ENCODE data around the gene BRD9.
"Not testable (repeated sequence)": the region's sequence is repeated elsewhere in the genome, so short reads cannot be mapped to it uniquely, and the experiment has no call there.

BRD9 gene

DNA sequence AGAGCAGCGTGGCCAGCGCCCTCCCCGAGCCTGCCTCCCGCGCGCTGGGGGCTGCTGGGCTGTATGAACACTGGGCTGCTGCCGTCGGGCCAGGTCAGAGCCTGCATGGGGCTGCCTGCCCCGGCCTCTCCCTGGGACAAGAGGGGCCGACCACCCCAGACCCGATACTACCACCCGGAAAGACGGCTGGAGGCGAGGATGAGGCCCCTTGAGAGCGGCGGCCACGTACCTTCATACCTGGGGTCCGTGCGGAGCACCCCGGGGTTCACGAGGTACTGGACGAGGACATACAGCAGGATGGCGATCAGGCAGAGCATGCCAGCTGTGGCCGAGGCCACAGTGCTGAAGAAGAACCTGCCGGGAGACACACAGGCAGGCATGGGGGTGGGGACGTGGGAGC is 49.2 kb downstream of the BRD9 start:
- DNase-seq, result not testable (repeated sequence)

DNA sequence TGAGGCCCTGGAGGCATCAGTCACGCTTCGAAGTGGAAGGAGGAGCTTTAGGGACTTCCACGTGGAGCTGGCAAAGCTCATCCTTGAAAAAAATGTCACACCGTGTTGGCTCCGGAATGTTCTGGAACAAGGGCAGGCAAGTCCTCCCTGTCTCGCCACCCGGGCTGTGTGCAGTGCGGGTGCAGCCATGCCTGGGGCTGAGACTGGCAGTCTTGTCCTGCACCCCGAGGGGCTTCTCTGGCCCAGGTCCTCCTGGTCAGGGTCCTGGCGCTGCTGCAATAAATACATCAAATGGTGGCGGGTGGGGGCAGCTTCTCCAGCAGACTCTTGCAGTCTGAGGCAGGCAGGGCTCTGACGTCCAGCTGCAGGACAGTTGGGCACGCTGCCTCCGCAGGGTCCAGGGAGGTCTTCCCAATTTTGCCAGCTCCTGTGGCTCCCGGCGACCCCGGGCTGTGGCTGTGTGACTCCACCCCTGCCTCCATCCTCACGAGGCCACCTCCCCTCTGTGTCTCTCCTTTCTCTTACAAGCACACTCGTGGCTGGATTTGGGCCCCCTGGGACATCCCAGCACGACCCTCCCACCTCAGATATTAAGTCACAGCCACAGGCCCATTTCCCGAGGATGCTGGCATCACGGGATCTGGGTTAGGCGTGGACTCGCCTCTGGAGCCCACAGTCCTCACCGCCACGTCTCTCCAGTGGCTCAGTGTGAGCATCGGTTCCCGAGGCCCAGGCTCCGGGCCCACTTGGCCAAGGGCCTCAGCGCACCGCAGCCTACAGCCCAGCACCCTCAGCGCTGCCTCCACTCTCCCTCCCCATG is 50.0 kb downstream of the BRD9 start:
- DNase-seq, result not testable (repeated sequence)

DNA sequence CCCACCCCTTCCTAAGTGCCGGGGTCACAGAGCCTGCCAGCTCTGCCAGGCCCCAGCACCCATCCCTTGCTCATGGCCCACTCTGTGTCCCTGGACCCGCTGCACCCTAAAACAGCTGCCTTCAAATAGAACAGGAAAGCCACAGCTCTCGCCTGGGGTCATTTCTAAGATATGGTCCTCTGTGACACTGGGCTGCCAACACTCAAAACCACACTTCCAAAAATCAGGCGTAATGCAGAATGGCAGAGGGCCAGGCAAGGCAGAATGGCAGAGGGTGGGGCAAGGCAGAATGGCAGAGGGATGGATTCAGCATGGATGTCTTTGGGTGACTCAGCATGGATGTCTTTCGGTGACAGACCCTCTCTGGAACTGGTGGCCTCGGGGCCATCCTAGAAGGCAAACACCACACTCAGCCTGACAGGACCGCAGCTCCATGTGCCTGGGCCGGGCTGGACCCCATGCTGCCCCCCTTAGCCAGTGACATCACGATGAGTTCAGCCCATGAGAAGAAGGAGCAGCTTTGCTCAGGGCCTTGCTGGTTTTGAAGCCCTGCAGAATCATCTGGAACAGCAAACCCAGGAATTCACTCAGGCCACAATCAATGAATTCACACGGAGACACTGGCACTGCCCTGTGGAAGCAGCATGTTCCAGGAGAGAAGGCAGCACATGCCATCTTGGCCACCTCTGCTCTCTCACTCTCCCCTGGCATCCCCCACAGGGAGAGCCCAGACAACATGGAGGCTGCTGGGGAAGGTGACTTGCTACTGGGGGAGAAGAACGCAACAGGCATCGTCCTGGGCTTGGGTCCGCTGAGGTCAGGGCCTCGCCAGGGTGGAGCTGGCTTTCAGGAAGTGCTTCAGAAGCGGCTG is 50.8 kb downstream of the BRD9 start:
- DNase-seq, result not testable (repeated sequence)

DNA sequence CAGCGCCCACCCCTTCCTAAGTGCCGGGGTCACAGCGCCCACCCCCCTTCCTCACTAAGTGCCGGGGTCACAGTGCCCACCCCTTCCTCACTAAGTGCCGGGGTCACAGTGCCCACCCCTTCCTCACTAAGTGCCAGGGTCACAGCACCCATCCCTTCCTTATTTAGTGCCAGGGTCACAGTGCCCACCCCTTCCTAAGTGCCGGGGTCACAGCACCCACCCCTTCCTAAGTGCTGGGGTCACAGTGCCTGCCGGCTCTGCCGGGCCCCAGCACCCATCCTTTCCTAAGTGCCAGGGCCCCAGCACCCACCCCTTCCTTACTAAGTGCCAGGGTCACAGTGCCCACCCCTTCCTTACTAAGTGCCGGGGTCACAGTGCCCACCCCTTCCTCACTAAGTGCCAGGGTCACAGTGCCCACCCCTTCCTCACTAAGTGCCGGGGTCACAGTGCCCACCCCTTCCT is 51.6 kb downstream of the BRD9 start:
- DNase-seq, result not testable (repeated sequence)

DNA sequence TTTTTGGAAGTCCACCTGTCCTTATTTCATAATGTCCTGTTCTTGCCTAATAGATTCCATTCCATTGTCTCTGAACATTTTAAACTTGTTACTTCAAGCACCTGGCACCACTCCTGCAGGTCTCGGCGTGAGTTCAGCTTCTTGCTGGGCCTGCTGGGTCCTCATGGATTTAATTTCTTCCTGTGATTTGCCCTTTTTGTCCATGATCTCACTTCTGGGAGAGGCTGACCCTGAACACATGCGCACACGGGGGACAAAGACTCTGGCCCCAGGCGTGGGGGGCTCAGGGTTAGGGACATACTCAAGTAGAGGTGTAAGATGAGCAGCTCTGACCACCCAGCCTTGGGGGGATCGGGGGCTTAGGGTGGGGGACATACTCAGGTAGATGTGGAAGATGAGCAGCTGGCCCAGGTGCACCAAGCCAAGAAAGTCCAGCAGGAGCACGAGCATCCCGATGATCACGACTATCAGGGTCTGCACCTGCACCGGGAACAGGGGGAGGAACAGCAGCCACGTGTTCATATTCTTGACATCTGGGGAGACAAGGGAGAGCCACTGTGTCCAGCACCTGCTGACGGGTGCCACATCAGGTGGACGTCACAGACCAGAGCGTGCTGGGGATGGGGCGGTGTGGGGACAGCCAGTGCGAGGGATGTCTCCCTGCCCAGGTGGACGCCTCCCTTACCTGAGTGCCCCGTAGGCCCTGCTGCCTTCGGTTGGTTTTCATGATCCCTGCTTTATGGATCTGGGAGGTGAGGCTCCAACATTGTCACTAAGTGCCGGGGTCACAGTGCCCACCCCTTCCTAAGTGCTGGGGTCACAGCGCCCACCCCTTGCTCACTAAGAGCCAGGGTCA is 52.3 kb downstream of the BRD9 start:
- DNase-seq, result not testable (repeated sequence)

DNA sequence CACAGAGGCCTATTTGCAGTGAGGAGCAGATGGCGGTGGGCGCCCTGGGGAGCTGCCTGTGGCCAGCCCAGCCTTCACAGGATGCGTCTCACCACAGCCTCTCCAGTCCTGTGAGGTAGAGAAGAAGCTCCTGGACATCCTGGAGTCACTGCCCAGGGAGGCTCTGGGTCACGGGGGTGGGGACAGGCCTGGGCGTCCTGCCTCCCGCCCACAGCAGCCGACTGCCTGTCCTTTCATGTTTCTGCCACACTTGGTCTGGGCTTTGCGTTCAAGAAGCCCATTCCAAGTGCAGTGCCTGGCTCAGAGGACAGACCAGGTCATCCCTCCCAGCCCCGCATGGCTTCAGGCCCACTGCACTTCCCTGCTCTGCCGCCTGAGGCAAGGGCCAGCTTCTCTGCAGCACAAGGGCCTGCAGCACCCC is 54.2 kb downstream of the BRD9 start:
- DNase-seq, result not testable (repeated sequence)

DNA sequence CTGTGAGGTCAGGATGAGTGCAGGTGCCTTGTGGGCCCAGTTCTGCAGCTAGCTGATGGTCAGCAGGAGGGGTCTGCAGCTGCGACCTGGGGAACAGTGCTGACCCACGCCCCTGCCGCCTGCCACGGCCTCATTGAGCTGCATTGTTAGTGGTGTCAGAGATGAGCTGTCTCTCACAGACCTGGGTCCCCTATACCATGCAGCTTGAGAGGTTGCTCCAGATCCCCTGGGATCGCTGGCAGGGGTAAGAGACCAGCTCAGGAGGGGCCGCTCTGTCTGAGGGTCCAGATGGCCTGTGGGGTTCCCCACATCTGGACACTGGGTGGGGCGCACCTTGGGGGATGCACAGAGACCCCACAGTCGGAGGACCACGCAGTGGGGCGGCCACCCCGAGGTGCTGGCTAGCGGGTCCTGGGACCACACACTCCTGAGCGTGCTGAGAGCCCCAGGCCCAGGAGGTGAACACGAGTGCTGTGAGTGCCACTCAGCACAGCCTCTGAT is 54.9 kb downstream of the BRD9 start:
- DNase-seq, result not testable (repeated sequence)

DNA sequence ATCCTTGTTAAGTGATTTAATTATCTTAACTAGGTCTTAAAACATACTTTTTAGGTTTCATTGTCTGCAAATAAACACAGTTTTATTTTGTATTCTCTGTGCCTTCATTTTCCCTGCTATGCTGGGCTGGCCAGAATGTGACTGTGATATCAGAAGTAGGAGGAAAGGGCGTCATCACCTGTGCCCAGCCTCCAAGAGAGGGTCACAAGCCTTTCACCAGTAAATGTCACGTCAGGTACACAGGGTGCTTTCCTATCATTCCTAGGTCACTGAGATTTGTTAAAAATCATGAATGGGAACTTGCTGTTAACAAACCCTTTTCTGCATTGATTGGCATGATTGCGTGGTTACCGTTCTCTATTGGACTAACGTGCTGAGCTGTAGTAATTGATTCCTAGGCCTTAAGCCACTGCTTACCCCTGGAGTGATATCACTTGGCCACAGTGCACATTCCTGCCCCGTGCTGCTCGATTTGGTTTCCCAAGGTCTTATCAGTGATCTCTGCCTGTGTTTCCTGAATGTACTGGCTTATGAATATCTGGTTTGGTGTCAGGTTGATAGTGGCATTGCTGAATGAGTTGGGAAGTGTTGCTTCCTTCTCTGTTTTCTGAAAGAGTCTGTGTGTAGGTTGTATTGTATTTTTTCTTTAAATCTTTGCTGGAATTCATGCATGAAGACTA is 56.5 kb downstream of the BRD9 start:
- DNase-seq, result not testable (repeated sequence)

DNA sequence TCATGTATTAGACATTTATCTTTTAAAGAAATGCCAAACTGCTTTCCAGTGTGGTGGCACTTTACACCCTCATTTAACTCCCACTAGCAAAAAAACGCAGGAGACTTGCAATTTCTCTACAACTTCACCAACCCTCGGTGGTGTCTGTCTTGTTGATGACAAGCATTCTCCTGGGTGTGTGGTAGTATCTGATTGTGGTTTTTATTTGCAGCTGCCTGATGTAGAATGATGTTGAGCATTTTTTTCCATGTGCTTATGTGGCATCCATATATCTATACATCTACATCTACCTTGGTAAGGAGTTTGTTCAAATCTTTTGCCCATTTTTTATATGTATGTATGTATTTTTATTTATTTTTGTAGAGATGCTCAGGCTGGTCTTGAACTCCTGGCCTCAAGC is 58.6 kb downstream of the BRD9 start:
- not testable (repeated sequence) for DNase-seq

DNA sequence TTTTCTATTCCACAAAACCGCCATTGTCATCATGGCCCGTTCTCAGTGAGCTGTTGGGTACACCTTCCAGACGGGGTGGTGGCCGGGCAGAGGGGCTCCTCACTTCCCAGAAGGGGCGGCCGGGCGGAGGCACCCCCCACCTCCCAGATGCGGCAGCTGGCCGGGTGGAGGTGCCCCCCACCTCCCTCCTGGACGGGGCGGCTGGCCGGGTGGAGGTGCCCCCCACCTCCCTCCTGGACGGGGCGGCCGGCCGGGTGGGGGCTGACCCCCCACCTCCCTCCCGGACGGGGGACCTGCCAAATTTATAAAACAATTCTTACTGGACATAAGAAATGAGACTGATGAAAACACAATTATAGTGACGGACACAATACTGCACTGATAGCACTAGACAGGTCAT is 64.4 kb downstream of the BRD9 start:
- DNase-seq, result not testable (repeated sequence)

DNA sequence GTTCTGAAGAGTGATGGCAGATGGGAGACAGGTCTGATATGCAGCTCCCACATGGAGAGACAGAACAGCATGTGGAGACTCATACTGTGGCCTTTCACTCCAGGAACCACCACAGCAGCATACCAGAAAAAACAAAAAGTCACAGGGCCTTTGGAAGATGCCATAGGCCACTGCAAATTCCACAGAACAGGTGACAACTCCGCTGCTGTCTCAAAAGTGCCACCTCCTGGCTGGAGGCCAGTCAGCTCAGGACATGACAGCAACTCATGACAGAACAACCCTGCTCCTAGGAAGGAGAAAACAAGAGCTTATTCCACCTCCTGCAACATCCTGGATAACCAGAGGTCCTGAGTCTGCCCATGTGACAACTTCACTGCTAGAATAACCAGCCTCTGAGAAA is 67.1 kb downstream of the BRD9 start:
- not testable (repeated sequence) for DNase-seq

DNA sequence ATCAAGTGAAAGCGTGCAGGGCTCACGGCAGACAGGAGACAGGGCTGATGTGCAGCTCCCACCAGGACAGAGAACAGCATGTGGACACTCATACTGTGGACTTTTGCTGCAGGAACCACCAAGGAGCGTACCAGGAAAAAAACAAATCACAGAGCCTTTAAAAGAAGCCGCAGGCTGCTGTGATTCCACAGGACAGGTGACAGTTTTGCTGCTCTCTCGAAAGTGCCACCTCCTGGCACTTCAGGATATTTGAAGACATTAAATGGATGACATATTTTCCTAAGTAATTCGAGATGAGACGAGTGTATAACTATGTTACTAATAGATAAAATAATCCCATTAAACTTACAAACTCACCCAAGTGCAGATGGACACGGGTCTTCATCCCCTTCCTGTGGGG is 71.1 kb downstream of the BRD9 start:
- DNase-seq, result no peak

DNA sequence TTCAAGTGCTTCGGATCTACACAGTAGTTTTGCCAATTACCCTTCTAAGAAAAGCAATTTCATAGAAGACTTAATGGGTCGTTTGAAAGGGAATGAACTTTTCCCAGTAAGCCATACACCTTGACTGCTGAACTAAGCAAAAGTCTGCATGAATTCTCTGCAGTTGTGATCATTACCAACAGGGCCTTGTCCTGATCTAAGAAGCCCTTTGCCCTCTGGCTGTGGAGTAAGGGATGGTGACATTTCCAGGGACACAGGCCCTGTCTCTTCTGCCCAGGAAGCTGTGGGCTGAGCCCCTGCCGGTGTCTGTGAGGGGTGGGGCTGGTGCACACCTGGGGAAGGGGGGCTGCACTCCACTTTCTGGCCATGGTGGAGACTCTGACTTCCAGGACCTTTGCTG is 72.4 kb downstream of the BRD9 start:
- DNase-seq, result no peak

DNA sequence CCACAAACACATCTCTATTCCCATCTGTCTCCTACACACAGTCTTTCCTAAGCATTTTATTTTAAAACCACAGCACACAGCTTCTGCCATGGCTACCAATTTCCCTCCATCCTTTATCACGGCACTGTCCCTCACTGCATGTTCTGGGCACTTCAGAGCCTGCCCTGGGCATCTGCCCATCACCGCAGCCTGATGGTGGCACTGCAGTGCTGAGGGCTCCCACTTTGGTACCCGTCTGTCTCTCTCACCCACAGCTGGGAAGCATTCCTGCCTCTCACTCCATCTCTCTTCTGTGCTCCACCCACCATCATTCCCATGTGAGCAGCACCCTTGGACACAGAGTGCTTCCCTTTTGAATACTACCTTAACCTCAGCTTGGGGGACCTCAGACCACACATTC is 73.5 kb downstream of the BRD9 start:
- no peak for DNase-seq

DNA sequence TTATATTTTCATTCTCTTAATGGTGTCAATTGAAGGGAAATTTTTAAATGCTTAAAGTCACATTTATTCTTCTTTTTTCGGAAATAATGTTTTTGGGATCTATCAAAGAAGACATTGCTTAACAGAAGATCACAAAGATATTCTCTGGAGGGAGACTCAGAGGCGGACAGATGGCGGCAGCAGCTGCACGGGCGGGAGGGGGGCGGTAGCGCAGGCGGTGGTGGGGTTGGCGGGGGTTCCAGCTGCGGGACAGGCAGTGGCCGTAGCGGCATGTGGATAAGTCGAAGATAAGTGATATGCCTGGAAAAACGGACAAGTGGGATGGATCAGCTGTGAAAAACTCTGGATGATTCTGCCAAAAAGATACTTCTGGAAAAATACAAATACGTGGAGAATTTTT is 76.4 kb downstream of the BRD9 start:
- no peak for DNase-seq

DNA sequence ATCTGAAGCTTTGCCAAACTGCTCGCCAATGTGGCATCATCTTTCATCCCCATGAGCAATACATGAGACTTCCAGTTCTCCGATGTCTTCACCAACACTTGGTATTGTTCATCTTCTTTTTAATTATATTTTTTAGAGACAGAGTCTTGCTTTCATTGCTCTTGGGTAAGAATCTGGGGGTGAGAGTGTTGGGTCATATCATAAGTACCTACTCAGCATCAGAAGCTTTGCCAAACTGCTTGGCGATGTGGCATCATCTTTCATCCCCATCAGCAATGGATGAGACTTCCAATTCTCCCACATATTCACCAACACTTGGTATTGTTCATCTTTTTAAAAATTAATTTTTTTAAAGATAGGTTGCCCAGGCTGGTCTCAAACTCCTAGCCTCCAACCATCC is 77.2 kb downstream of the BRD9 start:
- DNase-seq, result no peak
